Measurements from ENCODE around the gene USF3.

USF3 gene

GRCh38 chr3:113601240-113601639, 95.2 kb downstream of the USF3 start:
- DNase-seq: no peak

GRCh38 chr3:113600418-113601182, 95.8 kb downstream of the USF3 start:
- DNase-seq: peak; percentile 56
